A172 (cell line): ENCODE measurements around the gene KIFC3. TPM values are rescaled to one million over a fixed set of nuclear protein-coding genes. Genes with fewer than 3 reads are reported as not detected.
"Not testable (repeated sequence)": the region's sequence is repeated elsewhere in the genome, so short reads cannot be mapped to it uniquely, and the experiment has no call there.

ENCODE experiments used
- DNase-seq: peaks from one replicate; pipeline ENCODE4 v3.0.0-alpha.2; 2015; ENCODE audit warnings: low spot score
- total RNA-seq: library from RNA; depleted of rRNA; stranded (reverse); fragments of >200 nt; shearing (Covaris generic); gene quantifications from 2 replicates; pipeline ENCODE4 v1.2.3, GENCODE V29; 2014; rRNA removed

Gene KIFC3, protein sequence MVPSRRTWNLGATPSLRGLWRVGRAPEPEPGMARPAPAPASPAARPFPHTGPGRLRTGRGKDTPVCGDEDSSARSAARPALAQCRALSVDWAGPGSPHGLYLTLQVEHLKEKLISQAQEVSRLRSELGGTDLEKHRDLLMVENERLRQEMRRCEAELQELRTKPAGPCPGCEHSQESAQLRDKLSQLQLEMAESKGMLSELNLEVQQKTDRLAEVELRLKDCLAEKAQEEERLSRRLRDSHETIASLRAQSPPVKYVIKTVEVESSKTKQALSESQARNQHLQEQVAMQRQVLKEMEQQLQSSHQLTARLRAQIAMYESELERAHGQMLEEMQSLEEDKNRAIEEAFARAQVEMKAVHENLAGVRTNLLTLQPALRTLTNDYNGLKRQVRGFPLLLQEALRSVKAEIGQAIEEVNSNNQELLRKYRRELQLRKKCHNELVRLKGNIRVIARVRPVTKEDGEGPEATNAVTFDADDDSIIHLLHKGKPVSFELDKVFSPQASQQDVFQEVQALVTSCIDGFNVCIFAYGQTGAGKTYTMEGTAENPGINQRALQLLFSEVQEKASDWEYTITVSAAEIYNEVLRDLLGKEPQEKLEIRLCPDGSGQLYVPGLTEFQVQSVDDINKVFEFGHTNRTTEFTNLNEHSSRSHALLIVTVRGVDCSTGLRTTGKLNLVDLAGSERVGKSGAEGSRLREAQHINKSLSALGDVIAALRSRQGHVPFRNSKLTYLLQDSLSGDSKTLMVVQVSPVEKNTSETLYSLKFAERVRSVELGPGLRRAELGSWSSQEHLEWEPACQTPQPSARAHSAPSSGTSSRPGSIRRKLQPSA
- total RNA-seq, result 77.9 and 90.4 TPM in 2 replicates

DNA sequence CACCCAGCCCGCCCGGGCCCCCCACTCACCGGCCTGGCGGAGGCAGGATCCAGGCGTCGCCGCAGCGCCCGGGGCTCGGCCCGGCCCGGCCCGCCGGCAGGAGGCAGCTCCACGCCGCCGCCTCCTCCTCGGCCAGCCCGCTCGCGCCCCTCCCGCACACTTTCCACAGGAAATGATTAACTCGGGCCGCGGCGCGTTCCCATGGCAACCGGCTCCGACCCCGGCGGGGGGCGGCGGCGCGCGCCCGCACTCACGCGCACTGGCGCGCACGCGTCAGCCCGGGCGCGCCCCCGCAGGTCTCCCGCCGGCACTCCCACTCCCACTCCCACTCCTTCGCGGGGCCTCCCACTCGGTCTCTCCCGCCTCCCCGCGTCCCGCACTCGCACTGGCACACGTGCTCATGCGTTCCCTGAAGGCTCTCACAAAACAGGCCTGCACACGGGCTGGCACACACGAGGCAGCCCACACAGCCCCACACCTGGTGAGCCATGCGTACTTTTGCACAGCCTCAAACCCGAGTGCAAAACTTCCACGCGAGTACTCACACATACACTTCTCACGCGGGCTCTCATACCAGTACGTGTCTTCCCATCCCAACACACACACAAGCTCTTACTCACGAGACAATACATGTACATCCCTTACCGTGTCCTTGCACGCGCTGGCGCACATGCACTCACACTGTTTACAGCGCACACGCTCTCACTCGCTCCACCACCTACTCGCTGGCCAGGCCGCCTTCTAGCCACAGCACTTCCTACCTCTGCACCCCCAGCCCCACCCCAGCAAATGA, at the start of gene KIFC3:
Gene KIFC3, minus strand, starts transcription at position 151 of the 793 bp plus-strand sequence. CDS start 4,248 bp downstream, outside the sequence.
- peak; percentile 57 for DNase-seq

DNA sequence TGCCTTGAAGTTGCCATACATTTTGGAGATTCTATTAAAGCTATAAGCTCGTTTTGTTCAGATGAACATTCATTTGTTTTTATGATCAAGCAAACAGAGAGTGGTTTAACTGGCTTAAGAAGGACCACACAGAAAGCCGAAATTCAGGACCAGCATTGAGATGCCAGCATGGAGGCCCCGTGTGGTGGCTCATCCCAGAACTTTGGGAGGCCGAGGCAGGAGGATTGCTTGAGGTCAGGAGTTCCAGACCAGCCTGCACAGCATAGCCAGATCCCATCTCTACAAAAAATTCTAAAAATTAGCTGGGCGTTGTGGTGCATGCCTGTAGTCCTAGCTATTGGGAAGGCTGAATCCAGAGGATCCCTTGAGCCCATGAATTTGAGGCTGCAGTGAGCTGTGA, 45.9 kb upstream of the KIFC3 start:
- no peak for DNase-seq

DNA sequence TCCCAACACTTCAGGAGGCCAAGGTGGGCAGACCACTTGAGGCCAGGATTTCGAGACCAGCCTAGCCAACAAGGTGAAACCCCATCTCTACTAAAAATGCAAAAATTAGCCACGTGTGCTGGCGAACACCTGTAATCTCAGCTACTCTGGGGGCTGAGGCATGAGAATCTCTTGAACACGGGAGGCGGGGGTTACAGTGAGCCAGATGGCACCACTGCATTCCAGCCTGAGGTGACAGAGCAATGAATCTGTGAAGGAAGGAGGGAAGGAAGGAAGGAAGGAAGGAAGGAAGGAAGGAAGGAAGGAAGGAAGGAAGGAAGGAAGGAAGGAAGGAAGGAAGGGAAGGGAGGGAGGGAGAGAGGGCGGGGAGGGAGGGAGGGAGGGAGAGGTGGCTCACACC, 44.6 kb upstream of the KIFC3 start:
- DNase-seq, result not testable (repeated sequence)

DNA sequence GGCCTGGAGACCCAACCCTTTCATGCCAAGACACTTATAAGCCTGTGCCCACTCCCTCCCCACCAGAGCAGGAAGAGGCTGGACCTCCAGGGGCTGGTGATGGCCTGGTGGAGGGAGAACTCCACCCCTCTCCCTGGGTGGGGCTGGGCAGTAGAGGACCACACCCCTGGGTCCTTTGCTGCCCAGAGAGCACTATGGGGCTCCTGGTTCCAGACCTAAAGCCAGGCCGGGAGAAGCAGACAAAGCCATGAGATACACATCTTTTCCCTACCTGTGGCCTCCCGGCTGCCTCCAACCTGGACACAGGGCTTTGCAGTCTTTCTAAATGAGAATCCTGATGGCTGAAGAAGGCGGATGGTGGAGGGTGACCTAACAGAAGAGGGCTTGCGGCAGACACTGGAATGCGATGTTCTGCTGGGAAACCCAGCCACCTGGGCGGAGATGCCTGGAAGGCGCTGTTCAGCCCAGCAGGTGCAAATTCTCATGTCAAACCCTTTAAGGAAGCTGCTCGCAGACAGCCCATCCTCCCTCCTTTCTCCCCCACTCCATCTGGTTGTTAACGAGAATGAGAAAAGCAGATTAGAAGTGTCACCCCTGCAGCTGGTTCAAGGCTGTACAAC, 43.9 kb upstream of the KIFC3 start:
- peak; percentile 47 for DNase-seq

DNA sequence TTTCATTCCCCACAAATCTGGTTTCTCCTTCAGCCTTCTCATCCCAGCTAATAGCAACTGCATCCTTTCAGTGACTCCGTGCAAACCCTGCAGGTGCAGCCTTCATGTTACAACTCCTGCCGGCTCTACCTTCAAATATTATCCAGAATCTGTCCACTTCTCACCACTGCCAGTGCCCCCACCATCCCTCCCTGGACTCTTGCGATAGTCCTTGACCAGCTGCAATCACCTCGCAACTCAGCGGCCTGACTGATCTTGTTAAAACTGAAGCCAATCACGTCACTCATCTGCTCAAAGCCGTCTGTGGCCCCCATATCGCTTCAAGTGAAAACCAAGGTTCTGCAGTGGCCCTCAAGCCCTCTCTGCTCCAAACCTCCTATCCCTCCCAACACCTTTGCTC, 42.8 kb upstream of the KIFC3 start:
- no peak for DNase-seq

GRCh38 chr16:57844416-57845030, 42.2 kb upstream of the KIFC3 start:
- DNase-seq, result no peak

GRCh38 chr16:57843400-57843799, 41.1 kb upstream of the KIFC3 start:
- no peak for DNase-seq

GRCh38 chr16:57842601-57843000, 40.3 kb upstream of the KIFC3 start:
- DNase-seq, result no peak

DNA sequence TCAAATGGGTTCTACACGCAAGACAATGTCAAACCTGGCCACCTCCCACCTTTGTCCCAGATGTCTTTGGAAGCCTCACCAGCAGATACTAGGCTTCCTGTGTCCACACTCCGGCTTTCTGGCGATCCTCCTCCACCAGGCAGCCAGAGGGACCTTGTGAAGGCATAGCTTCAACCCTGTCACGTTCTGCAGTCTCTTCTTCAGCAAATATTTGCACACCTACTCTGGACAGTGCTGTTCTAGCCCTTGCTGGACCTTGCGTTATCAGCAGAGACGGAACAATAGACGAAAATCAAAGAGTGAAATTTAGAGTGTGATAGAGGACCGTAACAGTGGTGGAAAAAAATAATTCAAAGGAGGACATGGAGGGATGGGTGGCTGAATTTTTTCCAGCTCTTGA, 38.5 kb upstream of the KIFC3 start:
- no peak for DNase-seq

DNA sequence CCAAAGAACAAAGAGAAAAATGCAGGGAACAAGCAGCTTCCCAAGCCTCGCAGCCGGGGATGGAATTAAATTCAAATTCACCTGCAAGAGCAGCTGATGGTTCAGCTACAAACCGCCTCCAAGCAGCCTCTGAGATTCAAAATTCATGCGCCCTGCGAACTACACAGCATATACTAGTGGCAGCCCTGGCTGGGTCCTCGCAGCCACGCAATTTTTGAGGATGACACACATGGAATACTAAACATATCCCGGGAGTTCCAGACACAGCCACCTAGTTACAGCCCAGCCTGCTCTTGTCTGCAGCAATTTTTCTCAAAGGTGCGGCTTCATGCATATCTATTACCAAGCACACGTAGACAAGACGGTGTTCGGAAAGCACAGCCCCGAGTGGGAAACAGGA, 35.9 kb upstream of the KIFC3 start:
- no peak for DNase-seq

GRCh38 chr16:57837305-57838125, 35.2 kb upstream of the KIFC3 start:
- no peak for DNase-seq

- peak; percentile 75 for DNase-seq
Measured at GRCh38 chr16:57835439-57835838, 33.1 kb upstream of the KIFC3 start.

DNA sequence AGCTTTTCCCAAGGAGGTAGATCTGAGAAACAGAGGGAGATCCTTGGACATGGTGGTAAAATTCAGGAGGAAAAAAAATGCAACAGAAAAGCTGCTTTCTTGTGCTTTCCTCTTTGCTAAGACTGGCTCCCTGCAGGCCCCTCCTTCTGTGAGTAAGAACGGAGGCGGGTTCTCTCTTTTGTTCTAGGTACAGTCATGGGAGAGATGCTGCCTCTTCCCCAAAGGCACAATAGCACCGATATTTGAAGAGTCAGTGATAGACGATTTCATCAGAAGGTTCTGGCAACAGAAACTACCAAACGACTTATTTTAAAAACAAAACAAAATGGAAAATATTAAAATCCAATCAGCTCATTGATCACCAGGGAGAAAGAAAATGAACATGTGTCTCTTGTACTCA, 32.6 kb upstream of the KIFC3 start:
- peak; percentile 48 for DNase-seq

DNA sequence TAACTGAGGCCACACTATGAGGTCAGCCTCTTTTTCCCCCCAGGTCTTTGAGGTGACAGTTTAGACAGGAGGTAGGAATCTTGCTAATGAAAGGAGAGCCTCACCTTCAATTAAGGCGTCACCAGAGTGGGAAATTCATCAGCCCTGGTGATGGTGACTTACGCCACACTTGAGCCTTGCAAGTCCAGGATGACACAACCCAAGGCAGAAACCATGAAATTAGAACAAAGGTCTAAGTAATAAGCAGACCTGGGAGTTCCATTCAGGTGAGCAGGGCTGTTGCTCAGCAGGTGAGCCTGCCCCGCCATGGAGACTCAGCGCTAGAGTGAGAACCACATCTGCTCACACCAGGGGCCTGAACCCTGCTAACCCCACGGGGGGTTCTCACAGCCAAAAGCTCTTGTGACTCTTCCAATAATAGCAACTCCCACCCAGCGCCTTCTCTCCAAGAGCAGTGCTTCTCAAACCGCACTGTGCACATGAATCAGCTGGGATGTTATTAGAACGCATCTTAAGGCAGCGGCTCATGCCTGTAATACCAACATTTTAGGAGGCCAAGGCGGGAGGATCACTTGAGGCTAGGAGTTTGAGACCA, 28.7 kb upstream of the KIFC3 start:
- DNase-seq, result no peak

- no peak for DNase-seq
Measured at GRCh38 chr16:57829969-57830360, 27.7 kb upstream of the KIFC3 start.

- DNase-seq, result no peak
Measured at GRCh38 chr16:57828272-57829161, 26.2 kb upstream of the KIFC3 start.

- no peak for DNase-seq
Measured at GRCh38 chr16:57826706-57827625, 24.7 kb upstream of the KIFC3 start.

- DNase-seq, result no peak
Measured at GRCh38 chr16:57826052-57826451, 23.8 kb upstream of the KIFC3 start.
